Body of pancreas (tissue), 4 donors: ENCODE results near the gene BRICD5. TPM values are rescaled to one million over a fixed set of nuclear protein-coding genes. Genes with fewer than 3 reads are reported as not detected.

Experiments
- ATAC-seq: fragments of 150-250 bp; one replicate; pipeline ENCODE4 v1.9.1; 2016
- DNase-seq, 4 donors: peaks; one replicate each; pipeline ENCODE4 v3.0.0-alpha.2; 2019
- H3K27ac ChIP-seq, 4 donors: fragments of 200-600 bp; sonication (generic); 1 replicate in 3 of 4; 2 replicates in 1 of 4; pipeline versions ENCODE4 v1.5.1 to v1.6.1; 2016 to 2019; ENCODE audit warnings: mild to moderate bottlenecking in 1 of 4, mixed read lengths in 1 of 4, moderate library complexity in 1 of 4
- H3K27me3 ChIP-seq, 2 donors: fragments of 200-600 bp; sonication (generic); one replicate each; pipeline ENCODE4 v1.6.0; 2016; ENCODE audit warnings: mild to moderate bottlenecking in 1 of 2
- H3K36me3 ChIP-seq, 2 donors: fragments of 200-600 bp; sonication (generic); replicated peaks in 1 of 2; 2 replicates each; pipeline ENCODE4 v1.5.1; 2016; ENCODE audit warnings: low read depth in 2 of 2; ENCODE audit not compliant: insufficient read depth in 1 of 2
- H3K4me1 ChIP-seq: fragments of 200-600 bp; sonication (generic); one replicate; pipeline ENCODE4 v1.6.0; 2016
- H3K4me3 ChIP-seq, 2 donors: fragments of 200-600 bp; sonication (generic); 1 replicate in 1 of 2; 2 replicates in 1 of 2; pipeline ENCODE4 v1.5.1; 2016 to 2019
- H3K9me3 ChIP-seq, 3 donors: fragments of 200-600 bp; sonication (generic); 1 replicate in 2 of 3; 2 replicates in 1 of 3; pipeline ENCODE4 v1.5.1; 2016
- CTCF ChIP-seq, 7 experiments: fragments of 450-650 bp in 4 of 7; fragments of 200-600 bp in 3 of 7; sonication (generic) in 3 of 7; IDR thresholded peaks; one replicate each; pipeline ENCODE4 v1.5.1; 2016 to 2019; ENCODE audit warnings: antibody characterized with exemption in 7 of 7
- POLR2A ChIP-seq, 3 donors: fragments of 450-650 bp; IDR thresholded peaks; one replicate each; pipeline ENCODE4 v1.6.1; 2016; ENCODE audit warnings: antibody characterized with exemption in 3 of 3, mild to moderate bottlenecking in 2 of 3
- WGBS, 2 donors: methylation state at CpG; one replicate each; pipeline ENCODE4 v1.1.5; 2017; 5-methylcytosine and 5-hydroxymethylcytosine counted together
- intact Hi-C: fragments of 100-400 bp; cut with DNase I; formaldehyde crosslinking; loops from one replicate; pipeline ENCODE4 v1.15.1; 2023
- total RNA-seq, 2 donors: library from RNA; depleted of rRNA; stranded (reverse); fragments of >200 nt; gene quantifications; one replicate each; pipeline ENCODE4 v1.1.0, GENCODE V29; 2016

The BRICD5 gene
- total RNA-seq, 2 donors from 2014 or later, result 1.8 to 3.3 TPM

GRCh38 chr16:2184962-2185361, 25.7 kb downstream of the BRICD5 start:
- intact Hi-C loops, result no loop called here
- 76% methylated on average over 20 of the region's 20 CpGs; no CpG with 5 or more reads in 1 of the 2 donors for WGBS, 2 donors
- ATAC-seq, result no peak

DNA sequence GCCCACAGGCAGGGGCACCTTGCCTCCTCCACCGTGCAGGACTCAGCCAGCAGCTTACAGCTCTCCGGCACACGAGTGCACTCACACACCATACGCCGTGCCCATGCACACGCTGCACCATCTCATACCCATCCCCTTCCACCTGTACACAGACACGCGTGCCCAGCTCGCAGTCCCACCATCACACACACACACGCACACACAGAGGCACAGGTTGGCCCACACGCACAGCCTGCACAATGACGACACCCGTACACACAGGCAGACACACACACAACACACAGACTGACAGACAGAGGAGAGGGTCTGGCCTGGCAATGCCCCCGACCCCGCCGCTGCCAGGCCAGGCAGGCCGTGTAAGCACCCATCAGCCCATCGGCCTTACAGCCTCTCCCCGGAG, 26.3 kb downstream of the BRICD5 start:
- 86 to 90% methylated on average over 15 to 19 of the region's 19 CpGs for WGBS, 2 donors
- TF ChIP-seq POLR2A (IDR thresholded peaks at IDR 0.05), result no peak
- no peak for TF ChIP-seq CTCF (IDR thresholded peaks at IDR 0.05)
- H3K4me3 ChIP-seq, result no peak overlapping the region
- DNase-seq (no peak), ATAC-seq (no peak)
- H3K36me3 ChIP-seq, result no peaks in the 10 kb centered on the region
- H3K4me1 ChIP-seq, result no peaks in the 10 kb centered on the region
- H3K27ac ChIP-seq, result no peak overlapping the region
- H3K9me3 ChIP-seq, result no peaks in the 10 kb centered on the region
- intact Hi-C loops, result no loop called here
- H3K27me3 ChIP-seq, result no peaks in the 10 kb centered on the region

More at GRCh38 chr16:2184962-2185361, 25.7 kb downstream of the BRICD5 start:
- no peak for DNase-seq
- no peak overlapping the region for H3K4me3 ChIP-seq
- no peak overlapping the region for H3K27ac ChIP-seq
- no peaks in the 10 kb centered on the region for H3K9me3 ChIP-seq
- H3K4me1 ChIP-seq, result no peaks in the 10 kb centered on the region
- H3K27me3 ChIP-seq, result no peaks in the 10 kb centered on the region
- H3K36me3 ChIP-seq, result no peaks in the 10 kb centered on the region
- no peak for TF ChIP-seq POLR2A (IDR thresholded peaks at IDR 0.05)
- no peak for TF ChIP-seq CTCF (IDR thresholded peaks at IDR 0.05)

DNA sequence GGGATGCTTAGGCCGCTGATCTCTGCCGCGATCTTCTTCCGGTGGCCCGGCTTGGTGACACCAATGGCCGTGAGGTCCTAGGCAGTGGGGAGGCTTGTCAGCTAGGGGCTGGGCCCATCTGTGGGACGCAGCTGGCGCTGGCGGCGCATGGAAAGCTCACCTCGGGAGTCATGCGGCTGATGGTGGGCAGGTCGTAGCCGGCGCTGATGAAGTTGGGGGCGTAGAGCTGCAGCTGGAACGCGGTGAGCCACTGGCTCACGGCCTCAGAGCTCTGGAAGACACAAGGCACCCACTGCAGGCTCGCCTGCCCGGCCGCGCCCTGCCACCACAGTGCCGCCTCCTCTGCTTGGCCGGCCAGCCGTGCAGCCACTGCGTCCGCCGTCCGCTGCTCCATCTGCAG, 27.0 kb downstream of the BRICD5 start:
- intact Hi-C loops, result no loop called here
- TF ChIP-seq POLR2A (IDR thresholded peaks at IDR 0.05), result no peak
- no peak for TF ChIP-seq CTCF (IDR thresholded peaks at IDR 0.05)
- no peaks in the 10 kb centered on the region for H3K36me3 ChIP-seq
- H3K27me3 ChIP-seq, result no peaks in the 10 kb centered on the region
- no peak overlapping the region for H3K4me3 ChIP-seq
- H3K4me1 ChIP-seq, result no peaks in the 10 kb centered on the region
- no peaks in the 10 kb centered on the region for H3K9me3 ChIP-seq
- DNase-seq (no peak), ATAC-seq (no peak)
- no peak overlapping the region for H3K27ac ChIP-seq
- WGBS, 2 donors, result 92% methylated on average over 28 of the region's 30 CpGs; no CpG with 5 or more reads in 1 of the 2 donors

- H3K27ac ChIP-seq, result no peak overlapping the region
- H3K27me3 ChIP-seq, result no peaks in the 10 kb centered on the region
- ATAC-seq, result no peak
- H3K4me3 ChIP-seq, result no peak overlapping the region
- TF ChIP-seq CTCF (IDR thresholded peaks at IDR 0.05), result no peak
- no peak for TF ChIP-seq POLR2A (IDR thresholded peaks at IDR 0.05)
- intact Hi-C loops, result no loop called here
- H3K9me3 ChIP-seq, result no peaks in the 10 kb centered on the region
- no peaks in the 10 kb centered on the region for H3K36me3 ChIP-seq
- no peaks in the 10 kb centered on the region for H3K4me1 ChIP-seq
- 90 to 93% methylated on average over 13 to 20 of the region's 20 CpGs for WGBS, 2 donors
- no peak for DNase-seq
Measured at GRCh38 chr16:2181952-2182351, 28.7 kb downstream of the BRICD5 start.
